Activated CD4-positive, alpha-beta T cell treated with anti-CD3 and anti-CD28 coated beads, Interleukin-2, amount 50 U/mL, for 16 hours (primary cell): ENCODE results near the gene ANKRD33.
A peak's percentile ranks its signal among the peaks of the same experiment; 100 is the strongest.

Source experiments
- DNase-seq: peaks from one replicate; pipeline ENCODE4 v3.0.0-alpha.2; 2020

Gene ANKRD33

DNA sequence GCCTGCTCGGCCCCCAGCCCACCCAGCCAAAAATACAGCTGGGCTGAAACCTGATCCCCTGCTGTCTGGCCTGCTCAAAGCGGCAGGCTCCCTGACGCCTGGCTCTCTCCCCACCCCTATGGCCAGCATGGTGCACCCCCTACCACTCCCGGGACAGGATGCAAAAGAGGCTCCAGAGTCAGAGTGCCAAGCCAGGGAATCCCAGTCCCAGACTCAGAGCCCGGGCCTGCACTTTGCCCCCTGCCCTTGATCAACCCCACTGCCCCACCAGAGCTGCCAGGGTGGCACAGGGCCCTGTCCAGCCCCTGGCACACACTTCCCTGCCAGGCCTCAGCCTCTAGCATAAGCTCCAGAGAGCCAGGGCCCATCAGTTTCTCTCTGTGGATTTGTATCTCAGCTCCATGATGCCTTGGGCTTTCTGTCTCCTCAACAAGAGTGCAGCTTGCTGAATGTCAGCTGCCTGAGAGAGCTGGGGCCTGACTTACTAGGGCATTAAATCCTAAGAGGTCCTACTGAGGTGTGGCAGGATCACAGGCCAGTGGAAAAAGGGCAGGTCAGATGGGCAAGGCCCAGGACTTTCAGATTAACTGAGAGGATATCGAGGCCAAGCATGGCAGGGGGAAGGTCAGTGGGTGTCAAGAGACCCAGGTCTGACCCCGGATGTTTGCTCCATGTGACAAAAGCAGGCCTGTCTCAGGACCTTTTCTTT is 33.3 kb downstream of the ANKRD33 start:
- no peak for DNase-seq

DNA sequence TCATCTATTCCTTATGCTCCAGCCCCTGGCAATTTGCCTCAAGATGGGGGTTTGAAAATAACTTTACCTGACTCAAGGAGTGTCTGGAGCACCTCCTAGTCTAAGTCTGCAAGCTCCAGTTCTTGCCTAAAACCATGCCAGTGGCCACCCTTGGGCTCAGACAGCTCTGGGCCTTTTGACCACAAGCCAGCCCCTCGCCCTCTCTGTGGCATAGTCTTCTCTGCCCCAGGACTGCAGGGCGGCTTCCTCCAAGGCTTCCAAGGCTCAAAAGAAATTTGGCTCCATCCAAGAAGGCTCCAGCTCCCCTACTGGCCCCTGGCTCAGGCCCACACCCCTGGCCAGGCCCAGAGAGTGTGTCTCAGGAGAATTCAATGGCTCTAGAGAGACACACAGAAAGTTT is 34.2 kb downstream of the ANKRD33 start:
- no peak for DNase-seq

DNA sequence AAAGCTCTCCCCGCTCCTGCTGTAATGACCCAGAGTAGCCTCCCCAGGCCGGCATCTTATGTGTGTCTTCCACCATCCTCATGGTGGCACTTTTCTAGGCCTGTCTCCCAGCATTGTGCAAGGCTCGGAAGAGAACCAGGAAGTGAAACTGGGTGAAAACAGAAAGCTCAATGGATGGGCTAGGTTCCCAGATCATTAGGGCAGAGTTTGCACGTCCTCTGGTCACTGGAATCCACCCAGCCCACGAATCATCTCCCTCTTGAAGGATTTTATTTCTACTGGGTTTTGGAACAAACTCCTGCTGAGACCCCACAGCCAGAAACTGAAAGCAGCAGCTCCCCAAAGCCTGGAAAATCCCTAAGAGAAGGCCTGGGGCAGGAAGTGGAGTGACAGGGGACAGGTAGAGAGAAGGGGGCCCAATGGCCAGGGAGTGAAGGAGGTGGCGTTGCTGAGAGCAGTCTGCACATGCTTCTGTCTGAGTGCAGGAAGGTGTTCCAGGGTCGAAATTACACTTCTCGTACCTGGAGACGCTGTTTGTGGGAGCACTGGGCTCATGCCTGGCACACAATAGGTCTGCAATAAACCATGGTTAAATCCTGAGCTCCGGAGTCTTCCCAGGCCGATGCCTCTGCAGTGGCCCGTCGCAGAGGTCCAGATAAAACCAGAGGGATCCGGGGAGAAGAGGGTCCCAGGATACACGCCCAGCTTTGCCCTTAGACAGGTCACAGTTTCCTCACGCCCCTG is 35.0 kb downstream of the ANKRD33 start:
- no peak for DNase-seq

DNA sequence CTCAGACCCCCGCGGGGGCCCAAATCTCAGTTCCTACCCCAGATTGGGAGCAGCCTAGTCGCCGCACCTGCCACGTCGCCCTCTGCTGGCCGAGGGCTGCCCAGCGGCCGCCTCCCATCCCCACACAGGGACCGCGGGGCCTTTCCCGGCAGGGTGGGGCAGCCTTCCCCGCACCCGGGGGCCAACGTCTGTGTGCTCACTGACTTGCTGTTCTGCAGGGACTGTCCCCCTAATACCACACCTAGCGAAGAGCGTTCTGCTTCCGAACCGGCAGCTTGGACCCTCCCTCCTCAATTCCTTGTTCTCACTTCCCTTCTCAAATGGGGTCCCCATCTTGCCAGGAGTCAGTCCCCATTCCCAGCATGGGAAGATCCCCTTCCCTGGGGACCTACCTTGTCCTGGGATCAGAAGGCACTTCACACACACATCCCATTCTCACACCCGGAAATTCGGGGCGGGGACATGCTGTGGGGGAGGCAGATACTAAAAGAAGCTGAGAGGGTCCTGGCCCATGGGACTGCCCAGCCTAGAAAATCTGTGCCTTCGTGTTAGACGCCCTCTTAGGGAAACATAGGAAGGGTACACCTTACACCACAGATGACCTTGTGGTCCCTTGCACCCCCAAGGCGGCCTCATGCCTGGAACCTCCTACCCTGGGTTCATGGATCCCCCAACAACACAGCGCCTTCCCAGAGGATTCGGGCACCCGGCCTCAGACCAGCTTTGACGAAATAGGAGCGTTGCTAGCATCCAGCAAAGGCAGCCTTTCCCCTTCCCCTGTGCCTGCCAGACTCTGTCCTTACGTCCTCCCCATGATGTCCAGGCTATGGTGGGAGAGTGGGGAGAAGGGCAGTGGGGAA is 35.8 kb downstream of the ANKRD33 start:
- peak; percentile 50 for DNase-seq

DNA sequence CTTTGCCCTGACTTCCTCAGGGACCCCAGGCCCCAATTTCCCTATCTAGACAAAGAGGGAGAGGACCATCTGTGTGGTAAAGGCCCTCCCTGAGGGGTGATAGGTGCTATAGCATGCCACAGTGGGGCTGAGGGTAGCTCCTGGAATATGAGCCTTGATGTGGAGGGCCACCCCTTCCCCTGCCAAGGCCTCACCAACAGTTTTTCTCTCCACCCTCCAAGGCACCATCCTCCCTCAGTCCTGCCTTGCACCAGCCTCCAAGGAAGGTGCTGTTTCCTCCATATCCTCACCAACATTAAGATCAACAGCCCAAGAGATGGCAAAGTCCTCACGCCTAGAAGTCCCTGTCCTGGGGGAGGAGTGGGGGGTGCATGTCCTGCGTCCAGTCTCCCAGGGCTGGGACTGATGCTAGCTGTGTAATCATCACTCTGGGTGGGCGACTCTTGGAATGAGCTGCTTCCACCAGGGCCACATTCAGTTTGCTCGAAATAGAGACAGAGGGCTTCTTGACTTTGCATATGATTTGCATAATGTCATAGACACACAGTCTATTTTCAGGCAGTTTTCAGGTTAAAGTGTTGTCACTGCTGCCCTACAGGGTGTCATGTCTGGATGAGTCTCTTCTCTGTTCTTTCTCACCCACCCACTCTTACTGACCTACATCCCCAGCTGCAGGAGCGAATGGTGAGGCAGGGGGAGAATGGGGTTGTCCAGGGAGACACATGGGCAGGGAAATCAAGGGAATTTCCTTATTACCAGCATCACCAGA is 36.8 kb downstream of the ANKRD33 start:
- DNase-seq, result no peak

DNA sequence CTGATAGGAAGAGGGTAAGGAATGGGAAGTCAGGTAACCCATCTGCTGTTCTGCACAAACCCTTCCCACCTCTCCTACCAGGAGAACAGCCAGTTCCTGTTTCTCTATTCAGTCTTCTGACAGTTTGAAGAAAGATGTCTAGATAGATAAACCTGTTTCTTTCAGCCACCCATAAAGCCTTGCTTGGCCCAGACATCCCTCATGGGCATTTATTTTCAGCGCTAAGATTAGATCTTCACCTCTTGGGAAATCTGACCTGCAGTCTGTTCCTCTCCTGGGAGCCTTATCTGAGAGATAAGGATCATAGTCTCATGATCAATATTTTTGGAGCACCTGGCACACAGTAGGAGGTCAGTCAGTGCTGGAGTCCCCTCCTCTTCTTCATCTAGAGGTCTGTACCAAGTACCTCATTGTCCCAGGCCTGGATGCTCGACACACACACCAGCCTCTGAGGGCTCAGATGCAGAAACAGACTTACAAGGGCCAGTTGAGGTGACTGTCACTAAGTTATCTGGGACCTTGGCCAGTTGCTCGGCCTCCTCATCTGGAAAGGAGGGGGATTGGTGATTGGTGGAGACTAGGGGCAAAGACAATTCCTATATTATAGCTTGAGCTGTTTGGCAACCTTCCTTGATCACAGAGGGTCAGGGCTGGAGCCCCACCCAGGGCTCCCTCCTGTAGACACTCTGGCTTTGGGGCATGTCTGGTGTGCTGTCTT is 37.6 kb downstream of the ANKRD33 start:
- no peak for DNase-seq

DNA sequence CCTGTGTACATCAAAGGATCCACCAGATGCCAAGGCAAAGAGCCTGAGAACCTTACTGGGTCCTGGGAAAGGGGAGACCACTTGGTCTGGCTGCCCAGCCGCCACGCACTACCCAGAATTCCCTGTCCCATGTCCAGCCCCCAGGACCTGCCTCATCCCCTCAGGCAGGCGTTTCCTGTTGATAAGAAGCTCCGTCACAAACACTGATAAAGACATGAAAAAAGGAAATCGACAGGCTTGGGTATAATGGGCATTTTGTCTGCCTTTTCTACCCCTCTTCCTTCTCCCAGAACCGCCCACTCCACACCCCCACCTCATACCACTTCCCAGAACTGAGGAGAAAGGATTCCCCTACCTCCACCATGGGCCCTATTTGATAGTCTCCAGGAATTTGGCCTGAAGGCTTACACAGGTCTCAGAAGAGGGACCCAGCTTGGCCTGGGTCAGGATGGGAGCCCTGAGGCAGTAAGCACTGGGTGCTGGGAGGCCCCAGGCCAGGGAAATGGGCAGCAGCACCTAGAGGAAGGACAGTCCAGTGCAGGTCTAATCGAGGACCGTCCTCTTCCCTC is 38.2 kb downstream of the ANKRD33 start:
- no peak for DNase-seq

DNA sequence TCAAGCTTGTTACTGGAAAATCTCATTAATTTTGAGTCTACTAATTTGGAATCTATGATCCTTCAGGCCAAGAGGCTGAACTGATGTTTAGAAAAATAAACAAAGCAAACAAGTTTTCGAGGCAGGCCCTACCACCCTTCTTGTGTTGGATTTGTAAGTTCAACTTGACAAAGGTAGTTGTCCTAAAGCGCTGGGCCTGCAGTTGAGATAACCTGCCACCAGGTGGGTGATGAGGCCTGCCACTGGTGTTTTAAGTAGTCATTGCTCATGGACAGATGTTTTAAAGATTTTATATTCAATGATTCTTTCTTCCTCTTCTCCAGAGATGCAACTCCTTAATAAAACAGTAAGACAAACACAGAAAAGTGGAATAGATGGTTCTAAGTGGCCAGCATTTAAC is 38.8 kb downstream of the ANKRD33 start:
- peak; percentile 48 for DNase-seq

DNA sequence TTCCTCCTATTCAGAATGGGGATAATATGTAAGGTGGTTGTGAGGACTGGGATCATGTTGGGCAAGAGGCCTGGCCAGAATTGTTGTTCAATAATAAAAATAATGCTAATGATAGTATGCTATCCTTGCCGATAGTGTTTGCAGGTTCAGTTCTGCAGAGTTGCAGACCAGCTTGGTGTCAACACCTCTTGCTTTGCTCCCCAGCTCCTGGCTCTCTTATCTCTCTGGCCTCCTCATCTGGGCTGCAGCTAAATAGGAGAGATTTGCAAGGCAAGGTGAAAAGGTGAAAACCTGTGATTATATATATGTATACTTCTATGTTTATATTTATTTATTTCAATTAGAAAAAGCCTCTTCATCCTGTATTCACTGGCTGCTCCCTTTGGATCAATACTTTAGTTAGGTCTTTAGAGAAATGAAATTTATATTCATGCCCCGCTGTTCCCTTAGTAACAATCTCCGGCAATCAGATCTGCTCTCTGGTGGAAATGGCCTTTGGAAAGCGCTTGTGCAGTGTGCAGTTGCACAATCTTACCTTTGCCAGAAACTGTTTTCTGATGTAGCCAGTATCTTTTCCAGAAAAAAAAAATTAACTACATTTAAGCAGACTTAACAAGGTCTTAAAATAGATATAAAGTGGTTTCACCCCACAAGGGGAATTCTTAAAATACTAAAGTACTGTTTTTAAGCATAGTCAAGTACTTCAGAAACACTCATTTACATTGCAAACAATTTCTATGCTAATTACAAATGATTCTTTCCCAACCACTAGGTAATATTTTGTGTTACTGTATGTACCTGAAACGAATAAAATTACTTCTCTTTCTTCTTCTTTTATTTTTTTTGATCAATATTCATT is 44.5 kb downstream of the ANKRD33 start:
- no peak for DNase-seq

DNA sequence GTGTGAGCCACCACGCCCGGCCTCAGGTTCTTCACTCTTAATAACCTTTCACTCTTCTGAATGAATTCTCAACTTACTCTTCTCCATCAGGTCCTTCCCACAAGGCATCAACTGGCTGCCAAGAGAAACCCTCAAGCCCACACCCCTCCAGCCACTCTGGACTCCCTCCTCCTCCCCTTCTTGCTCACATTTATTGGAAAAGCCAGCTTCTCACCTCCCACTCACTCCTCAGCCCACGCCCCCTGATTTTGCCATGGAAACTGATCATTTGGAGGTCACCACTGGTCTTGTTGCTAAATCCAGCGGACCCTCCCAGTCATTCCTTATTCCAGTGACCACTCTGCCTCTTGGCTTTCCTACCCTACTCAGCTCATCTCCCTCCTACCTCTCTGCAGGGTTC is 46.2 kb downstream of the ANKRD33 start:
- no peak for DNase-seq

DNA sequence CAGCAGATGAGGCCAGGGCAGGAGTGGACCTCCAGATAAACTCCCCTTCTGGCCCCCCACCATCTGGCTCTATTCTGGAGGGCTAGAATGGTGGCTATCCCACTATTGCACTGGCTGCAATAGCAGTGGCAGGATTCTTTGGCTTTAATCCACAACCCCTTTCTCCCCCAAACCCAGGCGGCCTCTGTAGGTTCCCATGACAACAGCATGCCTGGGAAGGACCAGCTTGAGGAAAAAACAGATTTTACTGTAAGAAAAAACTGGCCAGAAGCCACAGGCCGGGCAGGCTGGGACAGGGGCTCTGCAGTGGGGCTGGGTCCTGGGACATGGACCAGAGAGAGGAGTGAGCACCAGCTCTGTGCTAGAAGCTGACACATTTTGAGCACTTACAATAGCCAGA is 50.0 kb downstream of the ANKRD33 start:
- DNase-seq, result no peak

DNA sequence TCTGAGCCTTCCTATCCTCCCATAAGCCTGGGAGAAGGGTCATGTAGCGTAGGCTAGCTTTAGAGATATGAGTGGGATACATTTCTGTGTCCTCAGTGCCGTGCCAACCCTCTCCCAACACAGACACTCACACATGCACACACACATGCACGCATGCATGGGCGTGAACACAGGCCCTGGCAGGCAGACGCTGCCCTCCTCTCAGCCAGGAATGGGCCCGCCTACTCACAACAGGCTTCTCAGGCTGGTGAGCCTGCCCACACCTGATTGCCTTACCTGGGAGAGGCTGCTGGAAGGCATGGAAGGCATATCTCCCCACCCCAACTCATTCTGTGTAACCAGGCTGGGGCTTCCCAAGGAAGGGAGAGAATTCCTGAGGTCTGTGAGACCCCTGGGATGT is 50.8 kb downstream of the ANKRD33 start:
- DNase-seq, result no peak

DNA sequence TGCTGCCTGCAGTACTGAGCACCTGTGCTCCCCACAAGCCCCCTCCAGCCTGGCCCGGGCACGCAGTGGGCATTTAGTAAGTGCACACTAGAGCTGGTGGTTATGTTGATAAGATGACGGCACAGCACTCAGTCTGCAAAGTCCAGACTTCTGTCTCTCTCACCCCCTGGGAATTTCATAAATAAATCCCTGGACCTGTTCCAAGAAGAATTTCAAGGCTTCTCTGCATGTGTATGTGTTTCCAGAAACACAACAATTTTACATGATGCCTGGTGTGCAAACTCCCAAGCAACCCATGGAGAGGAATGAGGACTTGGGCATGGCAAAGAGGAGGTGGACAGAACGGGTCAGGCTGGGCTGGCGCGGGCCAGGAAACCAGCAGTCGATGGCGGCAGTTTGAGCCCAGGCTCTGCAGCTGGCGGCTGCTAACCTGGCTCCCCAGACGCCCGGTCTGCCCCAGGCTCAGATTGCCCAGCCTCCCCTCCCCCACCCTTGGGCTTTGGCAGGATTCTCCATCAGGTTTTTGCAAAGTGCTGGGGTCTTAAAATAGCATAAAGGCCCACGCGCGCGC is 53.2 kb downstream of the ANKRD33 start:
- DNase-seq, result no peak
